ENCODE data around the gene KIF22.

The KIF22 gene

DNA sequence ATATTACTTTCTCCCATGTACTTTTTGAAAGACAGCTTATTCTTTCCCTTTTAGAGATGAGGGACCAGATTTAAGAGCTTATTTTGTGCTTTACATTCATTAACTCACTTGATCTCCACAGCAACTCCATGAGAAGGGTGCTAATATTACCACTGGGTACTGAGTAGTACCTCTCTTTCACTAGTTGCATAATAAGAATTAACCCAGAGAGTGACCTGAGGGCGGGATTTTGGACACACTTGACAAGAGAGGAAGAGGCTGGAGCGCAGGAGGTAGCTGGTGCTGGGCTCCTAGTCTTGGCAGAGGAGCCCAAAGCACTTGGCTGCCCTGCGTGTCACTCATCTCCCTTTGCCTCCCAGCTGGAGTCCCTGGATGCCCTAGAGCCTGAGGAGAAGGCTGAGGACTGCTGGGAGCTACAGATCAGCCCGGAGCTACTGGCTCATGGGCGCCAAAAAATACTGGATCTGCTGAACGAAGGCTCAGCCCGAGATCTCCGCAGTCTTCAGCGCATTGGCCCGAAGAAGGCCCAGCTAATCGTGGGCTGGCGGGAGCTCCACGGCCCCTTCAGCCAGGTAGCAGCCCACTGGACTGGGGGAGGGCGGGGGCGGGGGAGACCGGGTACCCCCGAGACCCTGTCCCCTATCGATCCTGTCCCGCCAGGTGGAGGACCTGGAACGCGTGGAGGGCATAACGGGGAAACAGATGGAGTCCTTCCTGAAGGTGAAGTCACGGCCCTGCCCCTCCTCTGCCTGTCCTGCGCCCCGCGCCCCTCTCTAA, 14.1 kb downstream of the KIF22 start:
- no peak for DNase-seq

DNA sequence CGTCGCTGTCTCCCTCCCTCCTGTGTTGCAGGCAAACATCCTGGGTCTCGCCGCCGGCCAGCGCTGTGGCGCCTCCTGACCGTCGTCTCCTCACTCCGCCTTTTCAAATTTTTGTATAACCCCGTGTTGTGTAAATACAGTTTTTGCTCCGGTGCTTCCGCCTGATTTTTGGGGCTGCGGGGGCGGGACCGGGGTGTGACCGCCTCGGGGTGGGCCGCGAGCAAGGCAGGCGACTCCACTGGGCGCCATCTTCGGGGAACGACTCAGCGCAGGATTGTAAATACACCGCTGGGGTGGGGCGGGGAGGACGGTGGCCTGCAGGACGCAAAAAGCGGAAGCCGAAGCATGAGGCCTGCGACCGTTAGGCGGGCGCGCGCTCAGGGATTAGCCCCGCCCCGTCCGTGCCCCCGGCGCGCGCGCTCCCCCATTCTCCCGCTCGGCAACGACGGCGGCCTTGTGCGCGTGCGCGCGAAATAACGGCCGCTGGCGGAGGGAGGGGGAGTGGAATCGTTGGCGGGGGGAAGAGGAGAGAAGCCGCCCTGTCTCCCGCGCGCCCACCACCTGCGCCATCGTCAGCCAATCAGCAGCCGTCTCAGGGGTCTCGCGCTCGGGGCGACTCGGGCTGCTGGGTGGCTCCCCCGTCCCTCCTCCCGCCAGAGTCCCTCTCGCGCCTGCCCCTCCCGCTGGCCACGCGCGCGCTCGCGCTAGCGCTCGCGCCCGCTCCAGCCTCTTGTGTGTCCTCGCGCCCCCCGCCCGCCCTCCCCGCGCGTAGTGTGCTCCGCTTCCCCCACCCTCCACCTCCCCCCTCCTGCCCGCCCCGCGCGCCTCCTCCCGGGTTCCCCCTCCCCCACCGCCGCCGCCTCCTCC, 14.9 kb downstream of the KIF22 start:
- peak; percentile 96 for DNase-seq

DNA sequence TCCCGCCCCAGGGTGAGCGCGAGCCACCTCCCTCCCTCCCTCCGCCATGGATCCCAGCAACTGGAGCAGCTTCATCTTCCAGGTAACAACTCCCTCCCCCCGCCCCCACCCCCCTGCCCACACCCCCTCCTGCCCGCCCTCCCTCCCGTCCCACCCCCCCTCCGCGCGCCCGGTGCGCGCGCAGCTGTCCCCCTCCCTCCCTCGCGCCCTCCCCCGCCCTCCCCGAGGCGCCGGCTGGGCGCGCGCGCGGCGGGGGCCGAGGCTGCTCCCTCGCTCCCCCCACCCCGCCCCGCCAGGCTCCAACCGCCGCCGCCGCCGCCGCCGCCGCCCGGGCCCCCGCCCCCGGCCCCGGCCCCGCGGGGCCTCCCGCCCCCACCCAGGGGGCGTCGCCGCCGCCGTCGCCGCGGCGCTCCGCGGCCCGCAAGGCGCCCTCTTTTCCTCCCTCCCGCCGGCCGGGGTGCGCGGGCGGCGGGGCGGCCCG, 15.6 kb downstream of the KIF22 start, which contains the start of gene MAZ:
MAZ (plus strand) TSS at position 431 of the 481 bp plus-strand sequence. CDS start 173 bp downstream, outside the sequence.
- peak; percentile 68 for DNase-seq

DNA sequence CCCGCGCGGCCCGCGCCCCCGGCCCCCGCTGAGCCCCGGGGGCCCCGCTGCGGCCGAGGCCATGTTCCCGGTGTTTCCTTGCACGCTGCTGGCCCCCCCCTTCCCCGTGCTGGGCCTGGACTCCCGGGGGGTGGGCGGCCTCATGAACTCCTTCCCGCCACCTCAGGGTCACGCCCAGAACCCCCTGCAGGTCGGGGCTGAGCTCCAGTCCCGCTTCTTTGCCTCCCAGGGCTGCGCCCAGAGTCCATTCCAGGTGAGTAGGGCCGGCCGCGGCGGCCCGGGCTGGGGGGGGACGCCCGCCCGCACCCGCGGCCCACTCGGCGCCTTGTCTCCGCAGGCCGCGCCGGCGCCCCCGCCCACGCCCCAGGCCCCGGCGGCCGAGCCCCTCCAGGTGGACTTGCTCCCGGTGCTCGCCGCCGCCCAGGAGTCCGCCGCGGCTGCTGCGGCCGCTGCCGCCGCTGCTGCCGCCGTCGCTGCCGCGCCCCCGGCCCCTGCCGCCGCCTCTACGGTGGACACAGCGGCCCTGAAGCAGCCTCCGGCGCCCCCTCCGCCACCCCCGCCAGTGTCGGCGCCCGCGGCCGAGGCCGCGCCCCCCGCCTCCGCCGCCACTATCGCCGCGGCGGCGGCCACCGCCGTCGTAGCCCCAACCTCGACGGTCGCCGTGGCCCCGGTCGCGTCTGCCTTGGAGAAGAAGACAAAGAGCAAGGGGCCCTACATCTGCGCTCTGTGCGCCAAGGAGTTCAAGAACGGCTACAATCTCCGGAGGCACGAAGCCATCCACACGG, 16.3 kb downstream of the KIF22 start:
- no peak for DNase-seq

DNA sequence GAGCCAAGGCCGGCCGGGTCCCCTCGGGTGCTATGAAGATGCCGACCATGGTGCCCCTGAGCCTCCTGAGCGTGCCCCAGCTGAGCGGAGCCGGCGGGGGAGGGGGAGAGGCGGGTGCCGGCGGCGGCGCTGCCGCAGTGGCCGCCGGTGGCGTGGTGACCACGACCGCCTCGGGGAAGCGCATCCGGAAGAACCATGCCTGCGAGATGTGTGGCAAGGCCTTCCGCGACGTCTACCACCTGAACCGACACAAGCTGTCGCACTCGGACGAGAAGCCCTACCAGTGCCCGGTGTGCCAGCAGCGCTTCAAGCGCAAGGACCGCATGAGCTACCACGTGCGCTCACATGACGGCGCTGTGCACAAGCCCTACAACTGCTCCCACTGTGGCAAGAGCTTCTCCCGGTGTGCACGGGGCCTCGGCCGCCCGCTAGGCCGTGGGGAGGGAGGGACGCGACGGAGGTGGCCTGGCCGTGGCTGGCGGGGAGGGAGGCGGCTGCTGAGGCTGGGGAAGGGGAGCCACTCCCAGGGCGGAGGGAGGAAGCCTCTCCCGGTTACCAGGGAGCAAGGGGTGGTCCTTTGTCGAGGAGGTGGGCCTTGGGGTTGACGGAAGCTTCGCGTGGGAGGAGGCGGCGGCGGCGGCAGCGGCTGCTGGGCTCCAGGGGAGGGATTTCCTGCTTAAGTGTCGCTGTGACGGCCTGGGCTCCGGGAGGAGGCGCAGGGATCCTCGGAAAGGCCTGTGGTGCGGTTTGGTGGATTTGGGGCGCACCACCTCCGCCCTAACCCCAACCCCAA, 17.1 kb downstream of the KIF22 start:
- peak; percentile 82 for DNase-seq

DNA sequence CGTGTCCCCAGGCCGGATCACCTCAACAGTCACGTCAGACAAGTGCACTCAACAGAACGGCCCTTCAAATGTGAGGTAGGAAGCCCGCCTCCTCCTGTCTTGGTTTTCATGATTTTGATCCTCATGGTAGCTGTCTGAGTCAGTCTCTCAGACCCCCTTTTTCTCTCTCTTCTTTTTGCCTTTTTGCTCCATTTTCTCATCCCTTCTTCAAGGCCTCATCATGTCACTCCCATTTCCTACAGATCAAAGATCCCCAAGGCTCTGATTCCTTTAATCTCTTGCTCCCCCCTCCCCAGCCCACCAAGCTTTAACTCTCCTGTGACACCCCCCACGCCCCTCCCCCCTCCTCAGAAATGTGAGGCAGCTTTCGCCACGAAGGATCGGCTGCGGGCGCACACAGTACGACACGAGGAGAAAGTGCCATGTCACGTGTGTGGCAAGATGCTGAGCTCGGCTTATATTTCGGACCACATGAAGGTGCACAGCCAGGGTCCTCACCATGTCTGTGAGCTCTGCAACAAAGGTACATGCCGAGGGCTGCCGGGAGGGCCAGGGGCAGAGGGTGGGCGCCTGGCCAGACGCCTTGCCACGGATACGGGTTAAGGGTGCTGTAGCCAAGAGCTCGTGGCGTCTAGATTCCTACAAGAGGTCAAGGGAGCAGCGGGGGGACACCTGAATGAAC, 17.8 kb downstream of the KIF22 start:
- no peak for DNase-seq

DNA sequence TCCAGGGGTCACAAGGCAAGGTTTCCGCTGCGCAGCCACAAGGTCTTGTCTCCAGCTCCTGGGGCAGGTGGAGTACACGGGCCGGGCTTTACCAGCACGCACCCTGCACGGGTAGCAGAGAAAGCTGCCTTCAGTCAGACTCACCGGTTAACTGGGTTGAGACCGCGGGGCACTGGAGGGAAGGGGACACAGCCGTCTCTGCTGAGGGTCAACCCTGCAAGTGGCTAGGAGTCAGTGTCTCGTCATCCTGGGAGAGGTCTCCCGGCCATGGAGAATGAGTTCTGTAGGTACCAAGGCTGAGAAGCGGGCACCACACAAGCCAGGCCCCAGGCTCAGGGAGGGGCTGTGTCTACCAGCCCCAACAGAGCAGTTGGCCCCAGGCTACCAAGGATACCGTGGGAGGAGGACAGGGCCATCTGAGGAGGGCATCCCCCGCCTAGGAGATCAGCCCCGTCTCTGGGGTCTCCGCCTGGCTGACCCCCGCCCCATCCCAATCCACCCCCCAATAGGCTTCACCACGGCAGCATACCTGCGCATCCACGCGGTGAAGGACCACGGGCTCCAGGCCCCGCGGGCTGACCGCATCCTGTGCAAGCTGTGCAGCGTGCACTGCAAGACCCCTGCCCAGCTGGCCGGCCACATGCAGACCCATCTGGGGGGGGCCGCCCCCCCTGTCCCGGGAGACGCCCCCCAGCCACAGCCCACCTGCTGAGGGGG, 18.6 kb downstream of the KIF22 start:
- no peak for DNase-seq

DNA sequence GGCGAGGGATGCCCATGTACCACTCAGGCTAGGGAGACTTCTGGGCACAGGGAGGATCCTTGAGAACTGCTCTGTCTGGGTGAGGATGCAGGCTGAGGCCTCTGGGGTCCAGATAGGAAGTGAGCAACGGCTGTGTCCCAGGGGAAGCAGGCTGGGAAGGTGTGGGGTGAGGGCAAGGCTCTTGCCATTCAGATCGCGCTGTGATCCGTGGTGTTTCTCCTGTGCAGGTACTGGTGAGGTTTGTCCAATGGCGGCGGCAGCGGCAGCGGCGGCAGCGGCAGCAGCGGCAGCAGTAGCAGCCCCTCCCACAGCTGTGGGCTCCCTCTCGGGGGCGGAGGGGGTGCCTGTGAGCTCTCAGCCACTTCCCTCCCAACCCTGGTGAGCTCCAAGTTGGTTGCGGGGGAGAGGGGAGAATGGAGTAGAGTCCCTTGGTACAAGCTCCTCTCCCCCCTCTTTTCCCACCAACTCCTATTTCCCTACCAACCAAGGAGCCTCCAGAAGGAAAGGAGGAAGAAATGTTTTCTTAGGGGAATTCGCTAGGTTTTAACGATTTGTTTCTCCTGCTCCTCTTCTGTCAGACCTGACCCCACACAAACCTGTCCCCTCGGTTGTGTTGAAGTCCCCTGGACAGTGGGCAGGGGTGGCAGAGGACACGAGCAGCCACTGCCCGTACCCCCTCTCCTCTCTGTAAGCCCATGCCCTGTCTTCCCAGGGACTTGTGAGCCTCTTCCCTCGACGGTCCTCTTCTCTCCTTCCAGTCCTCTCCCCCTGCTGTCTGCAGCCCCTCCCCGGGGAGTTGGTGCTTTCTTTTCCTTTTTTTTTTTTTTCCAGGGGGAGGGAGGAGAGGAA, 19.5 kb downstream of the KIF22 start:
- DNase-seq: no peak

DNA sequence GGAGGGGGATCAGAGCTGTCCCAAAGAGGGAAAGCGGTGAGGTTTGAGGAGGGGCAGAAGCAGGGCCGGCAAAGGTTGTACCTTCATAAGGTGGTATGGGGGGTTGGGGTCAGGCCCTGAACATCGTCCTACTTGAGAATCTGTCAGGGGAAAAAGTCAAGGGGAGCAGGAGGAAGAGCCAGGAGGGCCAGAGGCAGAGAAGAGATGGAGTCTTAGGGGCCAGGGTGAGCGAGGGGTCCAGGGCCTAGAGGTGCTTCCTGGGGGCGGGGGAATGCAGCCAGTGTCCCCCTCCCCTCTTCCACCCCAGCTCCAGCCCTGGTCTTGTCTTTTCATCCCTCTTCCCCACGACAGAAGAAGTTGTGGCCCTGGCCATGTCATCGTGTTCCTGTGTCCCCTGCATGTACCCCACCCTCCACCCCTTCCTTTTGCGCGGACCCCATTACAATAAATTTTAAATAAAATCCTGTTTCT, 20.2 kb downstream of the KIF22 start:
- no peak for DNase-seq

DNA sequence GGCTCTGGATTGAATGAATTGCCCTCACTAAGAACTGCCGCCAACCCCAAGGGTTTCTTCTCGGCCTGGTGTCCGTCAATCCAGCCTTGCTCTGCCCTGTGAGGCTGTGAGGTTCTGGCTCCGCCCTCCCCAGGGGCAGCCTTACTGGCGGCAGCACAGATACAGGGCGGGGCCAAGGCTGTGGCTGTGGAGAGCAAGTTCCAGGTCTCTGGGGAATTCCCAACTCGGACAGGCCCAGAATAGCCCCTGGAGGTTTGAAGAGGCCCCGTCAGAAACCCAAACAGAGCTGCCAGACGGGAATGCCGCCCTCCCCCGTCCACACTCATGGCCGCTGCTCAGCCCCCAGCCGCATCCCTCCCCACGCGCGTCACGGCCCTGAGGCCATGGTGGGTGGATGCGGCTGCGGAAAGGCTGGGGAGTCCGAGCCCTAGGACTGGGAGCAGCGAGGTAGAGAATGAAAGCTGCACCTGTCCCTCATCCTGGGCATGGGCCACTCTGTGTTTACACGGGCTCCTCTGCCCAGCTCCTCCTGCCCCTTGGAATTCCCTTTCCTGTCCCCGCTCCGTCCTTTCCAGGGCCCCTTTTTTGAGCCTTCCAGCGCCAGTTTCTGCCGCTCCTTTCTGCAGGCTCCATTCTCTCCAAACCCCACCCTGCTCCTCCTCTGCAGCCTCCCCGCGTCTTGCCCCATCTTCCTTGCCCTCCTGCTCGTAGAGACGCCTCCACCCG, 20.8 kb downstream of the KIF22 start:
- DNase-seq: peak; percentile 50

DNA sequence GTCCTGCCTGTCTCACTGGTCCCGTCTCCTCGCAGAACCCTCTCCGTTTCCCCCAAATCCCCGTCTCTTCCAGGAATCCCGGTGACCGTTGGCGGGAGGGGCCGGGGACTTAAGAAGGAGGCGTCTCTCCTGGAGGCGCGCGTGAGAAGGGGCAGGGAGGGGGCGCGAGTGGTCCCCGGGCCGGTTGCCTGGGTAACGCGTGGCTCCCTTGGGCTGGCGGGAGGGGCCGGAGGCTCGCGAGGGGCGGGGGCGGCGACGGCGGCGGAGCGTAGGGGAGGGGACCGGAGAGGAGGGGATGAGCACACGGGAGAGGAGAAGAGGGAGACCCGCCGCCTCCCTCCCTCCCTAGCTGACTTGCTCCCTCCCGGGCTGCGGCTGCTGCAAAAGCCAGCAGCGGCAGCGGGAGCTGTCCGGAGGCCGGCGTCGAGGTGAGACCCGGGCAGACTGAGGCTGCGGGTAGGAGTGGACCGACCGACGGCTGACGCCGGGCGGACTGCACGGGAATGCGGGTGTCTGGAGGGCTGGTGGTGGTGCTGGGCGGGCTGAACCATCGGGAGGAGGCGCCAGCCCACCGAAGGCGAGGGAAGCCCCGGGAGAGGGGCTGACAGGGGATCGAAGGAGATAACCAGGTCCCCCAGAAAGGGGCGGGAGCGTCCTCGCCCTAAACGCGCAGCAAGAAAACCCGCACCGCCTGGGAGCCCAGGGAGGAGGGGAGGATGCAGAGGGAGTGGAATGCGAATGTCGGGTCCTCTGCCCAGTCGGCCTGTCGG, 21.5 kb downstream of the KIF22 start, which contains the start of gene PRRT2:
PRRT2 (plus strand) TSS at position 298 of the 770 bp plus-strand sequence. CDS start 862 bp downstream, outside the sequence.
- no peak for DNase-seq

DNA sequence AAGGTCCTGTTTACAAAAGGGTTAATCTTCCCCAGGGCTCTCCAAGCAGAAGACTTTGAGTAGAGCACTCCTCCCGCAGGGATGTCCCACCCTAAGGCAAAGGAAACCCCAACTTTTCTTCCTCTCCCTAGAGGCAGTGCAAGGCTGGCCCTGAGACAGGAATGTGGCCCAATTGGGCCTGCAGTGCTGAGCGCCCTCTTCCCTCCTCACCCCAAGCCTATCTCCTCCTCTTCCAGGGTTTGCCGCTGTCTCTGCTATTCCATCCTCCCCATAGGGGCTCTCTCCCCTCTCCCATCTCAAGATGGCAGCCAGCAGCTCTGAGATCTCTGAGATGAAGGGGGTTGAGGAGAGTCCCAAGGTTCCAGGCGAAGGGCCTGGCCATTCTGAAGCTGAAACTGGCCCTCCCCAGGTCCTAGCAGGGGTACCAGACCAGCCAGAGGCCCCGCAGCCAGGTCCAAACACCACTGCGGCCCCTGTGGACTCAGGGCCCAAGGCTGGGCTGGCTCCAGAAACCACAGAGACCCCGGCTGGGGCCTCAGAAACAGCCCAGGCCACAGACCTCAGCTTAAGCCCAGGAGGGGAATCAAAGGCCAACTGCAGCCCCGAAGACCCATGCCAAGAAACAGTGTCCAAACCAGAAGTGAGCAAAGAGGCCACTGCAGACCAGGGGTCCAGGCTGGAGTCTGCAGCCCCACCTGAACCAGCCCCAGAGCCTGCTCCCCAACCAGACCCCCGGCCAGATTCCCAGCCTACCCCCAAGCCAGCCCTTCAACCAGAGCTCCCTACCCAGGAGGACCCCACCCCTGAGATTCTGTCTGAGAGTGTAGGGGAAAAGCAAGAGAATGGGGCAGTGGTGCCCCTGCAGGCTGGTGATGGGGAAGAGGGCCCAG, 22.4 kb downstream of the KIF22 start:
- DNase-seq: no peak

DNA sequence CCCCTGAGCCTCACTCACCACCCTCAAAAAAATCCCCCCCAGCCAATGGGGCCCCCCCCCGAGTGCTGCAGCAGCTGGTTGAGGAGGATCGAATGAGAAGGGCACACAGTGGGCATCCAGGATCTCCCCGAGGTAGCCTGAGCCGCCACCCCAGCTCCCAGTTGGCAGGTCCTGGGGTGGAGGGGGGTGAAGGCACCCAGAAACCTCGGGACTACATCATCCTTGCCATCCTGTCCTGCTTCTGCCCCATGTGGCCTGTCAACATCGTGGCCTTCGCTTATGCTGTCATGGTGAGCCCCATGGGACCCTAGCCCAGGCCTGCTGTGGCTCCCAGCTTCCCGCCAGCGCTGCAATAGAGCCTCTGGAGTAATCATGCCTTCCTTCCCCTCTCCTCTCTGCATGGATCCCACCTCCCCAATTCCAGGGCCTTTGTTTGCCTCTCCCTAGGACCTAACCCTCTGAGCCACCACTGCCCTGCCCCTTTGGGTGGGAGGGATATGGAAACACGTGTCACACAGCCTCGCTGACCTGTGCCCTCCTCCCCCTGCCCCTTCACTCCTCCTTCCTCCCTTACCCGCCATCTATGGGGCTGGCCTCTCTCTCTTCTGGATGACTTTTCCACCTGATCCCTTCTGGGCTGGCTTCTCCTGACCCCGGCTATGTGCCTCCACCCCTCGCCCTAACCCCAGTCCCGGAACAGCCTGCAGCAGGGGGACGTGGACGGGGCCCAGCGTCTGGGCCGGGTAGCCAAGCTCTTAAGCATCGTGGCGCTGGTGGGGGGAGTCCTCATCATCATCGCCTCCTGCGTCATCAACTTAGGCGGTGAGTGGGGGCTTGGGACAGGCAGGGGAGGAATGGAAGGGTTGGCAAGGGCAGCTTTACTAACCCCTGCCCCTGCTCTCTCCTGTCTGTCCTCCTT, 23.4 kb downstream of the KIF22 start:
- DNase-seq: no peak

DNA sequence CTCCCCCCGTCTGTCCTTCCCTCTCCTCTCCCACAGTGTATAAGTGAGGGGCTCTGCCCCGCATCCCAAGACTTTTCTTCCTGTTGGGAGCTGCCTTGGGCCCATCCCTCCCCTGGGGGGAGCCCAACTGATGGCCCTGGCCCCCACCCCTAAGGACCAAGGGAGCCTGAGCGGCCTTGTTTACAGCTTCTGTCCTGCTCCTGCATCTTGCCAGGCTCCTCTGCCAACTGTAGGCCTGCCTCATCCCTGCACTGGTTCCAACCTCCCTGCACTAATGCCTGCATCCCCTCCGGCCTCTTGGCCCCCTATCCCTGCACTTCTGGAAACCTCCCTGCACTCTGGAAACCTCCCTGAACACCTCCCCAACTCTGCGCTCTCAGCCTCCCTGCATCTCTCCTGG, 24.0 kb downstream of the KIF22 start:
- no peak for DNase-seq

DNA sequence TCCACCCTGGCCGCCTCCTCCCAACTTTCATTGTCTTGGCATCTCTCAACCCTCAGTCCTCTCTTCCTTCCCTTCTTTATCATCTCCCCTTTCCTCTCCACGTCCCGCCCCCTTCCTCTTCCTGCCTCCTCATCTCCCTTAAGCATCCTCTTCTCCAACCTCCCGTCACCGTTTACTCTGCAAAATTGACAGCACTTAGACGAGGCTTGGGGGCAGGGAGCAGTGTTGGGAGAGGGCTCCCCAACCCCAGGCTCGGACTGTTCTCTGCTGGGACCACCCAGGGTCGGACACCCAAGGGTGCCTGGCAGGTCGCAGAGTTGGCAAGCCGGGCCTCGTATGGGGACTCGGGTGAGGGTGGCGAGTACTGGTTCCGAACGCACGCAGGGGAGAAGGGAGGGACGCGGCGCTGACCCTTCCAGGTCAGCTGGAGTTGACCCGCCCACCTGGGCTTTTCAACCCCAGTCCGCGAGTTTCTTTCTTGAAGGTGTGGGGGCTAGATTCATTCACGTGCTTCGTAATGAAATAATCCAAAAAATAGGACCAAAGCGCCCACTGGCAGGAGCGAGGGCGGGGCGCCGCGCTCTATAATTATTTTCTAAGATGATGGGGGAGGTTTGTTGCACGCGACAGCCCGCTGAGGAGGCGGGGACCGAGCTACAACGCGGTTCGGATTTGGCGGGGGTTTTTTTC, 24.6 kb downstream of the KIF22 start:
- peak; percentile 56 for DNase-seq
